Sciatic nerve (tissue), 2 donors: ENCODE measurements around the gene SYT1. TPM values are rescaled to one million over a fixed set of nuclear protein-coding genes. Genes with fewer than 3 reads are reported as not detected.
"Not testable (repeated sequence)": the region's sequence is repeated elsewhere in the genome, so short reads cannot be mapped to it uniquely, and the experiment has no call there.

Source experiments
- ATAC-seq: fragments of 200-7000 bp; cut with Tn5 transposase; one replicate; pipeline ENCODE4 v1.9.1; 2020; ENCODE audit warnings: mild to moderate bottlenecking, moderate library complexity
- DNase-seq: peaks from one replicate; pipeline ENCODE4 v3.0.0-alpha.2; 2020; ENCODE audit warnings: low spot score
- intact Hi-C: fragments of 100-400 bp; cut with DNase I; formaldehyde crosslinking; loops from one replicate; pipeline ENCODE4 v1.14.2; 2022
- total RNA-seq: library from RNA; stranded (reverse); fragmentation: NEBNext Ultra II Directional; extraction: Animal tissue kit (Norgen Biotek cat#: 25700); gene quantifications from one replicate; pipeline ENCODE4 v1.2.1, GENCODE V29; 2021
- donor health status: DM: no; HTN: no; CAD: no.
- donor health status: DM: no; HTN: no; CAD: no.

The SYT1 gene
- total RNA-seq, 1 donor from 2014 or later: 9.0 TPM

DNA sequence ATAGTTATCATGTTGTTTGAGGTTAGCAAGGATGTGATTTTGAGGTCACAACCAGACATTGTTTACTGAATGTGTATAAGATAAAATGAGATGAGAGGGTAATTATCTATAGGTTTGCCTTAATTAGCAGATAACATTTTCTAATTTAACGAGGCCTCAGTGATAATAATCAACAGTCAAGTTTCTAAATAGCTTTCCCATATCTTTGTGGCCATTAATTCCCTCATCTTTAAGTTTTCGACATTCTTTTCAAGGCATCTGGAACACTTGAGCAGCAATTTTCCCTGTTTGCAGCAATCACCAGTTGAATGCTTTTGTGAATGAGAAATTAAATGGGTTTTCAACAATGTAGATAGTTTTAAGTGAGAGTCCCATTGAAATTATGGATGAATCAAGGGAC lies 304.1 kb downstream of the SYT1 start:
- intact Hi-C loops: no loop called here
- ATAC-seq: no peak
- DNase-seq: no peak

DNA sequence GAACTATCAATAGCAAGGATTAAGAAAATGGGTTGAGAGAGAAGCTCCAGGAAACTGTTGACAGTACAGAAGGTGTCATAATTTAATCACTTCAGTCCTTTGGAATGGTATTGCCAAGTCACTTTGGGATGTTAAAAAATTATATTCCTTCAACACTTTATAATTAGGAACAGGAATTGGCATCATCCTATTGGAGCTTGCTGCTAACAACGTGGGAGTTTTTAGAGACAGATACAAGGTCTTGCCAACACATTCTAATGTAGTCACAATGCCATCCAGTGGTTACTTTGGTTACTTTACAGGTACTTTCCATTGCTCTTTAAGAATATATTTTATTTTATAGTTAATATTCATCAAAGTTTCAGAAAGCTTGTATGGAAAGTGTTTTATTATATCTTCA lies 310.1 kb downstream of the SYT1 start:
- intact Hi-C loops: no loop called here
- peak; percentile 59 for ATAC-seq
- DNase-seq: no peak

DNA sequence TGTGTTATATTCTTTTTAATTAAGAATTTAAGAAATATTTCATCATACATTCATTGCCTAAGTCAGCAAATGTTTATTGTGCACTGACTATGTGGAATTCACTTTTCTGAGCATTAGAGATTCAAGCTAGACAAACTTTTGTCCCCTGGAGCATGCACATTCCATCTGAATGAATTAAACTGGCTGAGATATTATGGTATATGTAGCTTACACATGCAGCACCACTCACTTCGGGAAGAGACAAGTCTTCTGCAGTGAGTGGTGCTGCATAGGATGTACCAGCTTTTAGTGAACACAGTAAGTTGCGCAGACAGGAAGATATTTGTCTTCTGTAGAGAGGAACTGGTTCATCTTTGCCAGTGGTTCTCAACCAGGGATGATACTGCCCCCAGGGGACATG lies 318.4 kb downstream of the SYT1 start:
- intact Hi-C loops: no loop called here
- no peak for ATAC-seq
- no peak for DNase-seq

DNA sequence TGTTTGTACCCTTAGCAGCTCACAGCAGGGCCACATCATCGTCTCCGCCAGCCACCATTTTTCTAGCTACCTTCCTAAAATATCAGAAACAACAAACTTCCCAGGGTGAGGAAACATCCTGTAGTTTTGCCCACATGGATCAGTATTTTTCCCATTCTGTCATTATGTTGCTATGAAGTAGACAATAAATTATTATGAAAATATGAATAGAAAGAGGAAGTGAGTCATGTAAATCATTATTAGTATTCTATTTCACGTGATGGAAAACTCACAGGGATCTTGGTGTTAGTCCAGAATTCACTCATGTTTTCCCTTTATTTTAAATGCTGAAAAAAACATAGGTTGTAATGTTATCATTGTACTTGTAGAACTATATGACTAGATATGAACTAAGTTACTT lies 319.4 kb downstream of the SYT1 start:
- intact Hi-C loops: no loop called here
- ATAC-seq (no peak), DNase-seq (no peak)

DNA sequence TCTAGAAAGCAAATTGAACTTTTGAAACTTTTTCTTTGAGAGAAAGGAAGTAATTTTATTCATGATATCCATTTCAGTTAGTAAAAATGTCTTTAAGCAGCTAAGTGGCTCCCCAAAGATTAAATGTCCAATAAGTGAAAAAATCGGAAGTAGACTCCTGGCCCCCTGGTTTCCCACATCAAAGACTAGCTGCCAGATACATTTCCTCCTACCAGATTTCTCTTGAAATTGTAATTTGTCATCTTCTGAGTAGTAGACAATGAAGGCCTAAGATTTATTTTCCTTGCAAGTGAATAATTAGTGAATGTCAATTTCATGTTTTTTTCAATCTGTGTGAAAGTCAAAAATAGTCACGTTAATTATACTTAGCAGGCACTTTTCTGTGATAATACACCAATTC lies 321.9 kb downstream of the SYT1 start:
- intact Hi-C loops: no loop called here

DNA sequence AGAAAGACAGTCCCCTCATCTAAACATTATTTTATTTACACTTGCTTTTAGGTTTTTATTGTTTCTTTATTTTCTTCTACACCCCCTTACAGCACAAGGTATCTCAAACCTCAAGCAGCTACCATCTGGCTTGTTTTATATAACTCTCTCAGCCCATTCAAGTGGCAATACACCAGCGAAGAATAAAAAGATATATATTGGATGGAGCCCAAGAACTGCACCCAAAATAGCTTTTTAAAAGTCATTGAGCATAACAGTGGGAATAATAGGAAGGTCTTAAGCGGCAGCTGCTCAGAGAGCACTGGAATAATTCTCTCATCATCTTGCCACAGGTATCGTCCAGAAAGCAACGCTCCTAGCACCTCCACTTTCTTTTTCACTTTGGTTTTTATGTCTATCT lies 322.5 kb downstream of the SYT1 start:
- intact Hi-C loops: no loop called here
- no peak for DNase-seq
- no peak for ATAC-seq

More for the DNA sequence above, 321.9 kb downstream of the SYT1 start:
- ATAC-seq: no peak
- no peak for DNase-seq

DNA sequence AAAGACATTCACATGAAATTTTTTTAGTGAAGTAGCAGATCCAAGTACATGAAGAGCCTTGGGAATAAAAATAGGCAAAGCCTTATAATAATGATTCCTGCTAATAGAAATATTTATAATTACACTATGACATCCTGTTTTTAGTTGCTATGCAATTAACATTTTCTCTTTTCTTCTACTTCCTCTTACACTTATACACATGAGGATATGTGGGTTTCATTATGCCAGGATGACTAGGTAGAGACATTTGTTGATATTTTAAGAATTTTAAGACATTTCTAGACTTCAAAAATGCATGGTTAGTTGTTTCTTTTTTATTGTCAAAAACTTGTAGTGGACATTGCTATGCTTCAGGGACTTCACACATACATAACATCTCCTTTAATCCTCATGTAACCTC lies 326.8 kb downstream of the SYT1 start:
- ATAC-seq: no peak
- intact Hi-C loops: no loop called here

DNA sequence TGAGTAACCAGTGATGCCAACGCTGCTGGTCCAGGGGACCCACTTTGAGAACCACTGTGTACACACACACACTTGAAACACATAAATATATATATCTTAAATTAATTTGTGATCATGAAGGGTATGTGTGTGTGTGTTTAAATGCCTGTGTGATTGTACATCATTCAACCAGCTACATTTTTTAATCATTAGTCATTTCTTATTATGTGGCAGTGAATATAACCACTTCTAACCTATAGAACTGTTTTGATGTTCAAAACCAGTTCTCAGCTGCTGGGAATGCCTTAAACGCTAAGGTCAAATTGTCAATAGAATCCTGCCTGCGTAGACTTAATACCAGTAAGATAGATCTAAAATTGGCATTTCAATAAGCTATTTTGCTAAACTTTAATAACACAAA lies 330.0 kb downstream of the SYT1 start:
- DNase-seq (no peak), ATAC-seq (no peak)
- intact Hi-C loops: no loop called here

More for the DNA sequence above, 326.8 kb downstream of the SYT1 start:
- no peak for DNase-seq

DNA sequence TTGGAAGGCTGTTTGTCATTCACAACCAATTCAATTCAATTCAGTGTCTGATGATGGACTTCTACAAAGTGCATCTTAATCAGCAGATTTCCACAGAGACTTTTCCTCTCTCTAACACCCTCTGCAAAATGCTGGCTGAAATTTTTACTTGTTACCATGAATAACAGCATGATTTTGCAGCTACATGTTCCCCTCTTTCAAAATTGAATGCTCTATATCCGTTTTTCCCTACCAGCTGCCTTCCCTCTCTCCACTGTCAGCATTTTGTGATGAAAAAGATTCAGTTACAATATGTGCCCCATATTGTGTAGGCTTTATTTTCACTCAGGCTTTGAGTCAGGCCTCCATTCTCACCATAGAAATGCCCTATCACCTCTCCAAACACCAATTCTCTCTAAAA lies 334.6 kb downstream of the SYT1 start:
- ATAC-seq: no peak
- DNase-seq: no peak

DNA sequence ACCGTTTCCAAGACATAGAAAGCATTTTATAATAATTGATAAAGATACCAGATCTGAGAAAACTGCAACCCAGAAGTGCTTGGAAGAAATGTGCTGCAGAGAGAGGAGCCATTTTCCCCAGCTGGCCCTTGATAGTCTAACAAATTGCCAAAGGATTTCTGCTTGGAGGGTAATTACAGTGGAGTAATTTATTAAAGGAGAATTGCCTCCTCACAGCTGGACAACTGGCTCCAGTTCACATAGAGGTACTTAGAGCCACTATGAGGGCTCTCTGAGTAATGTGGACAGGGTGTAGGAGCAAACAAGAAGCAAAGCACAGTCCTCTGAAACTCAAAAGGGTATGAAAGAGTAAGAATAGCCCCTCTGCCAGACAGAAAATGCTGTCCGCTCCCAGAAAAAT lies 335.6 kb downstream of the SYT1 start:
- ATAC-seq: no peak
- no peak for DNase-seq
- intact Hi-C loops: no loop called here

More for the DNA sequence above, 334.6 kb downstream of the SYT1 start:
- intact Hi-C loops: no loop called here

DNA sequence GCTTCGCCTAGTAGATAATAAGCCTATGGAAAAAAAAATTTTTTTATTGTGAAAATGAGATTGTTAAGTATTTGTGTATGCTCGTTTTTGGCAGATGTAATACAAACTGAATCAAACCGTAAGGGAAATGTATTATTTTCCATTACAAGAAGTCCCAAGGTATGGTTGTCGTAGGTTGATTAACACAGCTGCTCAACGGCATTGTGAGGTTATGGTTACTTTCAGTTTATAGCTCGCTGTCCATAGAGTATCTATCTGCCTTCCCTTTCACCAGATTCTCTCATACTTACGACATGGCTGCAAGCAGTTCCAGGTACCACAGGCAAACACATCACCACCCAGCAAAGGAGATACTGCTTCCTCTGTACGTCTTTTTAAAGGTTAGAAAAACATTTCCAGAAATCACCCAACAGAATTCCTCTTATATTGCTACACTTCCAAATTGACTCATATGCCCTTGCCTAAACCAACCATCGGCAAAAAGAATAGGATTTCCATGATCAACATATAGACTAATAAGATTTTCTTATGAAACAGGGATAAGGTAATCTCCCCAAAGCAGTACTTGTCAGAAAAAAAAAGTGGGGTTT lies 338.6 kb downstream of the SYT1 start:
- DNase-seq: no peak
- ATAC-seq: no peak
- intact Hi-C loops: no loop called here

DNA sequence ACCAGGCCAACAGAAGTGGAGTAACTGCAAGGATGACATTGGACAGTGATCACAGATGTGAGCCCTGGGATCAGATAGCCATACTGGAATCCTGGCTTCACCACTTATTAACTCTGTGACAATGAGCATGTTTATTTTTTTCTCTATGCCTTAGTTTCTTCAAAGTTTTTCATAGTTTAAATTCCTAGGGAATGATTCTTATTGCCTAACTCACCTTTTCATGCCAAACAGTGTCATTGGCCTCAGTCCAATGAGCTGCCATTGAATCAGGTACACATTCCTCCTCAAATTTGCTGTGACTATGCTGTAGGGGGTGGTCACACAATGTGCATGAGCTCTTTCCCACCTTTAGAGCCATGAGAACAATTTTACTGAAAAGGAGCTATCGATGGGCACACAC lies 342.3 kb downstream of the SYT1 start:
- DNase-seq (no peak), ATAC-seq (no peak)
- intact Hi-C loops: no loop called here

DNA sequence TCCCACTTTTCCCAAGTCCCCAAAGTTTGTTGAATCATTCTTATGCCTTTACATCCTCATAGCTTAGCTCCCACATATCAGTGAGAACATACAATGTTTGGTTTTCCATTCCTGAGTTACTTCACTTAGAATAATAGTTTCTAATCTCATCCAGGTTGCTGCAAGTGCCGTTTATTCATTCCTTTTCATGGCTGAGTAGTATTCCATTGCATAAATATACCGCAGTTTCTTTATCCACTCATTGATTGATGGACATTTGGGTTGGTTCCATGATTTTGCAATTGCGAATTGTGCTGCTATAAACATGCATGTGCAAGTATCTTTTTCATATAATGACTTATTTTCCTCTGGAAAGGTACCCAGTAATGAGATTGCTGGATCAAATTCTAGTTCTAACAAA lies 345.8 kb downstream of the SYT1 start:
- ATAC-seq, DNase-seq, intact Hi-C loops: not testable (repeated sequence)

DNA sequence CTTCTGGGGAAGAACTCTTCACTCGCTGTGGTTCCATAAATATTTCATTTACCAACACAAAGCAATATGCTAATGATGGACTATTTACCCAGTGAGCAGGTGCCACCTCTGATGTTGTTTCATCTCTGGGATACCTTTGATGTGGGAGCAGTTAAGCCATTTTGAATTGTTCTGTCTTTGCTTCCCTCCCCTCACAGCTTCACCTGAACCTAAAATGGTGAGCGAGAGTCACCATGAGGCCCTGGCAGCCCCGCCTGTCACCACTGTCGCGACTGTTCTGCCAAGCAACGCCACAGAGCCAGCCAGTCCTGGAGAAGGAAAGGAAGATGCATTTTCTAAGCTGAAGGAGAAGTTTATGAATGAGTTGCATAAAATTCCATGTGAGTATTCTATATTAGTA lies 352.7 kb downstream of the SYT1 start:
- ATAC-seq (no peak), DNase-seq (no peak)
- intact Hi-C loops: no loop called here

DNA sequence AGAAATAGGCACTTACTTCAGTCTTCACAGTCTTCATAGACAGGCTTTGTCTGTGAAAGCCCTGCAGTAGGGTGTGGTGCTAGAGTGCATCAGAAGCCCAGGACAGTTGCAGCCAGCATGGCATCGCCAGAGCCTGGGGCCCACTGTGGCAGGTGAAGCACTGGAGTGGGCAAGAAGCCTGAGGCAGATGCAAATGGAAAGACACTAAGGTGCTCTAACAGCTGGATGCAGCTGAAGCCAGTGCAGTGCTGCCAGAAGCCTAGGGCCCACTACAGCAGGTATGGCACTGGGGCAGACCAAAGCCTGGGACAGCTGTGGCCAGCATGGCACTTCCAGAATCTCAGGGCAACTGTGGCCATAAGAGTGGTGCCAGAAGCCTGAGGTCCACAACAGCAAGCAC lies 358.6 kb downstream of the SYT1 start:
- ATAC-seq (no peak), DNase-seq (no peak)
- intact Hi-C loops: no loop called here

DNA sequence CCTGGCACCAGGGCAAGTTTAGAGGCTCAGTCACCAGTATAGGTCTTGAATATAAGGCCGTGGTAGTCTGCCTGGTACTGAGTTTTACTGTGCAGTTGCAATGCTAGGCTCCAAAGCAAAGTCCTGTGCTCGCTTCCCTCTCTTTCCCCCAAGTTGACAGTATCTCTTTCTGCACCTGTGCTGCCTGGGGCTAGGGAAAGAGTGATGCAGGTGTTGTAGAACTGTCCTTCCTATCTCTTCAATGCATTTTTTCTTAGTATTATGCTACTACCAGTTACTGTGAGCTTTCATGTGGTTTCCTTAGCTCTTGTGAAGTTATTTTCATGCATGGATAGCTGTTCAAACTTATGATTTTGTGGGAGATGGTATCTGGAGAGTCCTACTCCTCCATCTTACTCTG lies 359.2 kb downstream of the SYT1 start:
- intact Hi-C loops: no loop called here
- ATAC-seq (no peak), DNase-seq (no peak)

DNA sequence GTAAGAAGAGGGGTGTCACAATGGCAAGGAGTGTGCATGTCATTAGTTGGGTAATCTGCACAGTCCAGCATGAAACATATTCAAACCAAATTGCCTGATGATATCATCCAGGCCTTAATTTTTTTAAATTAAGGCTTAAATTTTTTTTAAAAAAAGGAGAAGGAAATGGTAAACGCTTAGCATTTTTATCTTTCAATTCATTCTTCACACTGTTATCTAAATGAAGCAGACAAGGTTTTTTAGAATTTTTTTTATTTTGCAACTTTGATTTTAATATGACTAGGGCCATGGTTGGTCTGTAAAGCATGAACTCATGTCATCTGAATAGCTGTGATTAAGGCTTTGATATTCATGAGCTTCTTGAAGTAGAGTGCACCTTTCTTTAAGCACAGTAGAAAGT lies 362.5 kb downstream of the SYT1 start:
- no peak for DNase-seq
- intact Hi-C loops: no loop called here
- ATAC-seq: no peak

DNA sequence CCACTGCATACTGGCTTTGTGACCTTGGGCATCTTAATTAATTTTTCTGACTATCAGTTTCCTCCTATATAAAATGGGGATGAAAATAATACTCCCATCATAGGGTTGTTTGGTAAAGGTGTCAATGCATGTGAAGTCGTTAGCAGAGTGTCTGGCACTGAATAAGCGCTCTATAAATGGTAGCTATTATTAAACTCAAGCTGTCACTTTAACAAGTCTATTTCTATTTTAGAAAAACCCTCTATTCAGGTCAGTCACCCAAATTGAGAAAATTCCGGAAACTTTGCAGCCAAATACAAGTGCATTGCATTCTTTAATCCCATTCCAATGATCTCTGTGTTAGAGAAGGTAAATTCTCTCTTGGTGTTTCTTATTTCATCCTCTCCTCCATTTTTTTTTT lies 363.1 kb downstream of the SYT1 start:
- intact Hi-C loops: no loop called here
- no peak for DNase-seq
- no peak for ATAC-seq

DNA sequence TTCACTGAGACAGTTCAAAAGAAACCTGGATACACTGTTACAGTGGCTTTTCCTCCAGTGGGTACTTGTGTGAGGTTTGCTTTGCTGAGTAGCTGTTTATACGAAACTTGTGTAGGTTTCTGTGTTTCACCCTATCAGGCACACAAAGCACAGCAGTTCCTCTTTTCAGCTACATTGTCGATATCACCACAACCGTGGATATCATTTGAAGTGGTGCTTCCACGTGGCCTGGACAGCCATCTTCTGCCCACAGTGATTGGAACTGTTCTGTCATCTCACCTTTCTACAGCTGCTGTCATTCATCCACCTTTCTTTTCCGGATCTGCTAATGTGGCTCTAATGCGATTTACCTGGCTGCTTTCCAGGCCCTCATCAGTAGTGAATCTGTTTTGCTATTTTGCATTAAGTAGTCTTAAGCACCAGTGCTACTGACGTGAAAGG lies 368.8 kb downstream of the SYT1 start:
- DNase-seq (no peak), ATAC-seq (no peak)
- intact Hi-C loops: no loop called here

DNA sequence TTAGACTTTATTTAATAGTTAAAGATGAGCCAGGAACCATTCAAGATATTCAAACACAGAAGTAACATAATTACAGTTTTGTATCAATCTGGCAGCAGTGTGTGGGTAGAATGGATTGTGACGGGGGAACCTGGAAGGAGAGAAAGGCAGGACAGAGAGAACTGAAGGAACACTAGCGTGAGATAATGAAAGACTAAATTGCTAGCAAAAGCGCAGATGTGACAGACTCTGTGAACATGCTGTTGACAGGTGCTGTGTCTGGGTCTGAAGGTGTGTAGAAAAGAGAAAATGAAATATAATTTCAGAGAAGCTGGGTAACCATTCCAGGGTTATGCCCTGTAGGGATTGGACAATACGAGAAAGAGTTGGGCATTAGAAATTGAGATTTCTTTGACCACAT lies 372.3 kb downstream of the SYT1 start:
- DNase-seq (no peak), ATAC-seq (no peak)
- intact Hi-C loops: no loop called here

DNA sequence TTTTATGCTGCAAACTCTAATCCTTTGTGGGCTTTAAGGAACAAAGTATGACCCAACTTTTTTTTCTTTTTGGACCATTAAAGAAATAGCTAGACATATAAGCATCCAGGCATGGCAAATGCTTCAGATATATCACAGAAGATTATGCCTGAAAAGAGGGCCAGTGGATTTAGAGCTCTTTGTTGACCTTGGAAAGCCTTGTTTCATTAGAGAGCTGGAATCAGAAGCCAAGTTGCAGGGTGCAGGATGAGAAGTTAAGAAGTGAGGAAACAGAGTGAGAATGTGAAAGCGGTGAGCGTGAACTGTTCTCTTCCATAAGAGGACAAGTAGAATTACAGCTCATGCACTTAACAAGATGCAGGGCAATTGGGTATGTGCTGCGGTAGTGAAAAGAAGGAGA lies 373.7 kb downstream of the SYT1 start:
- intact Hi-C loops: no loop called here
- ATAC-seq: no peak

DNA sequence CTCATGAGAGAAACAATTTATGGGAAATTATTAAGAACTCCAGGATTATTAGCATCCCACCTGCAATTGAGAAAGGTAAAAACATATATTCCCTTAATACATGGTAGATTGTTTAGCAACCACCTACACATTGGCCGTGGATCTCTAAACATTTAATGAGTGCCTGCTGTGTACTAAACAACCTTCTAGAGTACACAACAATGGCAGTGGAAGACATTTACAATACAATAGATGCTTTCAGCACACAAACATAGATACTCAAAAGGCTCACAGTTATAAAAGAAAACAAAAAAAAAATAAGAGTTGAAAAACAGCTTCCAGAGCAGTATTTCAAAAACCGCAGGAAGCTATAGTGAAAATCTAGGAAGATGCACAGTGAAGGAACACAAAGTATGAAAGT lies 382.9 kb downstream of the SYT1 start:
- intact Hi-C loops: no loop called here
- ATAC-seq: no peak
- no peak for DNase-seq

More for the DNA sequence above, 373.7 kb downstream of the SYT1 start:
- no peak for DNase-seq
